ENCODE measurements around the gene SIGLEC15.

GRCh38 chr18:45785134-45785533 is 40.3 kb upstream of the SIGLEC15 start:
- TF ChIP-seq CTCF (IDR thresholded peaks at IDR 0.05): no peak
- TF ChIP-seq POLR2A (IDR thresholded peaks at IDR 0.05): no peak
